H1 (cell line): ENCODE data around the gene SPACA4. TPM values are rescaled to one million over a fixed set of nuclear protein-coding genes. Genes with fewer than 3 reads are reported as not detected.

Source experiments
- CTCF ChIA-PET: fragments of 300-600 bp; sonication (Branson Sonifier 250); formaldehyde crosslinking; loops from one replicate; lab custom pipeline; 2021; ENCODE audit not compliant: partially characterized antibody; lab: Charles Lee
- POLR2A ChIA-PET: fragments of 300-600 bp; sonication (Branson Sonifier 250); formaldehyde crosslinking; loops from one replicate; lab custom pipeline; 2021; ENCODE audit warnings: inconsistent platforms; ENCODE audit not compliant: partially characterized antibody; lab: Charles Lee
- DNase-seq, 2 experiments: peaks; one replicate each; pipeline versions ENCODE4 v3.0.0 to v3.0.0-alpha.2; 2010 to 2022; ENCODE audit warnings: low spot score in 2 of 2, low read depth in 1 of 2, mixed read lengths in 1 of 2
- FAIRE-seq: peaks from 2 replicates; lab custom pipeline; 2011; peaks lifted over from hg19 to GRCh38; lab: Jason Lieb, UNC
- H2AFZ ChIP-seq: 2 replicates; pipeline ENCODE4 v1.8.1; 2012; ENCODE audit warnings: low read length, inconsistent platforms
- H2AK5ac ChIP-seq: 2 replicates; pipeline ENCODE4 v1.6.1; 2013; ENCODE audit warnings: low read depth, low read length
- H2BK120ac ChIP-seq: replicated peaks from 2 replicates; pipeline ENCODE3; 2013; ENCODE audit warnings: low read depth, low read length, inconsistent platforms
- H2BK12ac ChIP-seq: 2 replicates; pipeline ENCODE4 v1.6.1; 2013; ENCODE audit warnings: low read depth, low read length
- H2BK15ac ChIP-seq: 2 replicates; pipeline ENCODE4 v1.6.1; 2013; ENCODE audit warnings: low read length
- H2BK20ac ChIP-seq: 2 replicates; pipeline ENCODE4 v1.6.1; 2013; ENCODE audit warnings: low read length
- H2BK5ac ChIP-seq: 2 replicates; pipeline ENCODE4 v1.6.1; 2013; ENCODE audit warnings: low read depth, low read length
- H3K14ac ChIP-seq: 2 replicates; pipeline ENCODE4 v1.6.1; 2013; ENCODE audit warnings: inconsistent platforms; ENCODE audit not compliant: insufficient read length
- H3K18ac ChIP-seq: 2 replicates; pipeline ENCODE4 v1.6.1; 2013; ENCODE audit warnings: low read length; ENCODE audit errors: extremely low read depth
- H3K23ac ChIP-seq: 2 replicates; pipeline ENCODE4 v1.6.1; 2013; ENCODE audit warnings: inconsistent platforms; ENCODE audit not compliant: insufficient read length
- H3K23me2 ChIP-seq: 2 replicates; pipeline ENCODE4 v1.6.1; 2013; ENCODE audit warnings: low read depth, low read length
- H3K27ac ChIP-seq: 2 replicates; pipeline ENCODE4 v1.6.1; 2011; ENCODE audit warnings: low read depth, low read length, inconsistent platforms
- H3K27me3 ChIP-seq, 4 experiments: replicated peaks in 1 of 4; 1 replicate in 1 of 4; 2 replicates in 3 of 4; pipeline versions ENCODE4 v1.6.1 to v1.8.1; 2011 to 2013; ENCODE audit warnings: low read length in 3 of 4, mild to moderate bottlenecking in 3 of 4, inconsistent platforms in 2 of 4, mixed read lengths in 2 of 4, moderate library complexity in 1 of 4; ENCODE audit not compliant: control insufficient read depth in 3 of 4, insufficient read depth in 3 of 4; ENCODE audit errors: extremely low read depth in 1 of 4
- H3K36me3 ChIP-seq, 4 experiments: 2 replicates each; pipeline versions ENCODE4 v1.6.1 to v1.8.1; 2011 to 2013; ENCODE audit warnings: mild to moderate bottlenecking in 4 of 4, low read length in 3 of 4, moderate library complexity in 2 of 4, control low read depth in 1 of 4, inconsistent platforms in 1 of 4; ENCODE audit not compliant: insufficient read depth in 4 of 4, control insufficient read depth in 2 of 4
- H3K4ac ChIP-seq: replicated peaks from 2 replicates; pipeline ENCODE3; 2013; ENCODE audit warnings: low read length, low read depth, mixed read lengths, inconsistent platforms; ENCODE audit not compliant: insufficient read length
- H3K4me1 ChIP-seq, 4 experiments: replicated peaks in 1 of 4; 1 replicate in 1 of 4; 2 replicates in 3 of 4; pipeline versions ENCODE4 v1.6.1 to v1.8.1; 2011 to 2013; ENCODE audit warnings: low read length in 3 of 4, inconsistent platforms in 2 of 4, mixed read lengths in 1 of 4; ENCODE audit not compliant: insufficient read depth in 4 of 4, control insufficient read depth in 3 of 4
- H3K4me2 ChIP-seq, 2 experiments: 2 replicates each; pipeline versions ENCODE4 v1.6.1 to v1.8.1; 2011 to 2013; ENCODE audit warnings: low read depth in 2 of 2, low read length in 2 of 2, control low read depth in 1 of 2, inconsistent platforms in 1 of 2, mild to moderate bottlenecking in 1 of 2; ENCODE audit not compliant: insufficient read depth in 1 of 2
- H3K4me3 ChIP-seq, 4 experiments: fragments of 200-600, 300-600 bp in 1 of 4; sonication (generic), shearing (Covaris generic), sonication (Bioruptor Twin) in 1 of 4; 2 replicates each; pipeline versions ENCODE4 v1.5.1 to v1.8.1; 2011 to 2016; ENCODE audit warnings: low read length in 4 of 4, low read depth in 3 of 4, control low read depth in 2 of 4, inconsistent platforms in 2 of 4, mild to moderate bottlenecking in 2 of 4, mixed read lengths in 1 of 4, moderate library complexity in 1 of 4; ENCODE audit not compliant: insufficient read depth in 2 of 4; ENCODE audit errors: extremely low read depth in 1 of 4
- H3K56ac ChIP-seq: replicated peaks from 2 replicates; pipeline ENCODE3; 2013; ENCODE audit warnings: low read depth, mild to moderate bottlenecking, mixed read lengths, low read length, inconsistent platforms; ENCODE audit not compliant: insufficient read length
- H3K79me1 ChIP-seq: 2 replicates; pipeline ENCODE4 v1.6.1; 2013; ENCODE audit warnings: low read depth, low read length, control low read depth
- H3K79me2 ChIP-seq, 2 experiments: 2 replicates each; pipeline versions ENCODE4 v1.6.1 to v1.8.1; 2012 to 2013; ENCODE audit warnings: low read length in 2 of 2, mild to moderate bottlenecking in 2 of 2, inconsistent platforms in 1 of 2; ENCODE audit not compliant: insufficient read depth in 2 of 2, control insufficient read depth in 1 of 2
- H3K9ac ChIP-seq, 4 experiments: replicated peaks in 1 of 4; 1 replicate in 1 of 4; 2 replicates in 3 of 4; pipeline versions ENCODE4 v1.6.1 to v1.8.1; 2011 to 2013; ENCODE audit warnings: low read depth in 3 of 4, low read length in 3 of 4, control low read depth in 2 of 4, mild to moderate bottlenecking in 2 of 4, moderate library complexity in 2 of 4, inconsistent platforms in 1 of 4; ENCODE audit errors: extremely low read depth in 1 of 4
- H3K9me3 ChIP-seq, 2 experiments: 2 replicates each; pipeline versions ENCODE4 v1.6.1 to v1.8.1; 2012 to 2013; ENCODE audit warnings: mild to moderate bottlenecking in 2 of 2, moderate library complexity in 2 of 2, control low read depth in 1 of 2, inconsistent platforms in 1 of 2, low read depth in 1 of 2, low read length in 1 of 2, mixed read lengths in 1 of 2; ENCODE audit not compliant: insufficient read depth in 2 of 2
- H4K20me1 ChIP-seq, 2 experiments: replicated peaks in 1 of 2; 2 replicates each; pipeline versions ENCODE3 to v1.8.1; 2011 to 2013; ENCODE audit warnings: inconsistent platforms in 2 of 2, low read length in 2 of 2, mild to moderate bottlenecking in 1 of 2; ENCODE audit not compliant: insufficient read depth in 2 of 2, control insufficient read depth in 1 of 2
- H4K5ac ChIP-seq: 2 replicates; pipeline ENCODE4 v1.6.1; 2013; ENCODE audit warnings: low read length, low read depth, mixed read lengths, inconsistent platforms; ENCODE audit not compliant: insufficient read length
- H4K8ac ChIP-seq: 2 replicates; pipeline ENCODE4 v1.8.0; 2013; ENCODE audit warnings: mild to moderate bottlenecking, moderate library complexity, low read length, inconsistent platforms; ENCODE audit not compliant: insufficient read depth; ENCODE audit errors: extremely low read depth
- H4K91ac ChIP-seq: replicated peaks from 2 replicates; pipeline ENCODE3; 2013; ENCODE audit warnings: low read length, mixed read lengths, inconsistent platforms; ENCODE audit not compliant: insufficient read length
- ASH2L ChIP-seq: fragments of 200-600, 300-600 bp; sonication (generic); IDR thresholded peaks from one replicate; pipeline ENCODE4 v1.7.1; 2017; ENCODE audit warnings: low read length
- BCL11A ChIP-seq, 2 experiments: IDR thresholded peaks; one replicate each; pipeline ENCODE4 v1.6.1; 2011; ENCODE audit warnings: low read depth in 2 of 2, low read length in 2 of 2, mild to moderate bottlenecking in 2 of 2
- CHD1 ChIP-seq: IDR thresholded peaks from 2 replicates; pipeline ENCODE4 v1.6.1; 2012; ENCODE audit warnings: low read depth, low read length, improper control_type of control experiment
- CHD2 ChIP-seq: IDR thresholded peaks from 2 replicates; pipeline ENCODE4 v1.6.1; 2012; ENCODE audit warnings: low read length, improper control_type of control experiment
- CREB1 ChIP-seq: IDR thresholded peaks from 2 replicates; pipeline ENCODE4 v1.6.1; 2012; ENCODE audit warnings: inconsistent platforms
- EGR1 ChIP-seq: IDR thresholded peaks from 2 replicates; pipeline ENCODE4 v1.6.1; 2011; ENCODE audit warnings: low read depth, low read length, borderline replicate concordance
- GTF2F1 ChIP-seq: IDR thresholded peaks from 2 replicates; pipeline ENCODE4 v1.6.1; 2012; ENCODE audit warnings: low read depth, low read length, improper control_type of control experiment, borderline replicate concordance
- KDM1A ChIP-seq: fragments of 200-600, 300-600 bp; sonication (generic); IDR thresholded peaks from 2 replicates; pipeline ENCODE4 v1.7.1; 2016; ENCODE audit warnings: mild to moderate bottlenecking, low read length, borderline replicate concordance
- RBBP5 ChIP-seq: IDR thresholded peaks from 2 replicates; pipeline ENCODE4 v1.7.1; 2012; ENCODE audit warnings: low read depth, mild to moderate bottlenecking, inconsistent platforms, low read length, moderate library complexity, borderline replicate concordance
- SP4 ChIP-seq: IDR thresholded peaks from 2 replicates; pipeline ENCODE4 v1.6.1; 2012; ENCODE audit warnings: low read length, inconsistent platforms
- TBP ChIP-seq: IDR thresholded peaks from 2 replicates; pipeline ENCODE4 v1.6.1; 2011; ENCODE audit warnings: low read depth, low read length, improper control_type of control experiment
- TEAD4 ChIP-seq: IDR thresholded peaks from 2 replicates; pipeline ENCODE4 v1.6.1; 2012; ENCODE audit warnings: low read depth, low read length, inconsistent platforms, mixed read lengths
- WGBS, 2 experiments: shearing (Covaris generic) in 1 of 2; methylation state at CpG; one replicate each; pipeline versions ENCODE4 v1.1.6 to v1.1.7; 2013 to 2015; ENCODE audit warnings: low lambda C conversion rate in 2 of 2, mixed read lengths in 2 of 2, inconsistent platforms in 1 of 2, low coverage in 1 of 2, missing lambda C conversion rate in 1 of 2; ENCODE audit not compliant: insufficient replicate concordance in 2 of 2, insufficient coverage in 1 of 2, insufficient read length in 1 of 2; ENCODE audit errors: extremely low coverage in 1 of 2, missing lambda C conversion rate in 1 of 2; 5-methylcytosine and 5-hydroxymethylcytosine counted together
- polyA plus RNA-seq, 7 experiments: library from polyadenylated mRNA; depleted of rRNA in 3 of 7; stranded (reverse) in 5 of 7; unstranded in 2 of 7; fragments of >200 nt in 5 of 7; fragments of 200-250 nt in 2 of 7; gene quantifications; 1 replicate in 5 of 7; 2 replicates in 1 of 7; 4 replicates in 1 of 7; pipeline versions ENCODE4 v1.2.1 to v1.2.3, GENCODE V29; 2011 to 2013; ENCODE audit warnings: missing spikeins in 2 of 7, mixed read lengths in 2 of 7
- total RNA-seq: library from RNA; stranded (reverse); fragmentation: NEBNext Ultra II Directional; extraction: Animal tissue kit (Norgen Biotek cat#: 25700); gene quantifications from 2 replicates; pipeline ENCODE4 v1.2.1, GENCODE V29; 2021
- TF ChIP-seq, protein P1 (sequence below): IDR thresholded peaks from 2 replicates; pipeline ENCODE4 v1.6.1; 2012; ENCODE audit warnings: inconsistent platforms

Gene SPACA4
- total and polyA plus RNA-seq, 2 of the 8 experiments (the other 6 are each of a cell fraction or from before 2014, with no cell fraction given) = not detected

DNA sequence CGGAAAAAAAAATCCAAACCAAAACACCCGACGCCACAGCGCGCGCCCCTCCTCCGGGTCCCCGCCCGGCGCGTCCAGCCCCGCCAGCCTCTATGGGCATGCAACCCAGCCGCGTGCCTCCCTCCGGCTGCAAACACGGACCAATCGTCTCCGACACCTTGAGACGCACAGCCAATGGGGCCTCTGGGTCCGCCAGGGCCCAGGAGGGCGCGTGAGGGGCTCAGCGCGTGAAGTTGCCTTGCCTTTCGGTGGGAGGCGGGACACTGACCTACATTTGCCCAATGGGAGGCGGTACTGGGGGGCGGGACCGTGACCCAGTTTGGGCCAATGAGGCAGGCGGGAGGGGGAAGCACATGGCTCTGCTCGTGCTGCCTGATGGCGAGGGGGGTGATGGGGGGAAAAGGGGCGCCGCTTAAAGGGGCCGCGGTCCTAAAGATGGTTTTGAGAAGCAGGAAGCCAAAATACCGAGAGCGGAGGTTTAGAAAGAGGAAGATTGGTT, 31.0 kb downstream of the SPACA4 start:
- H3K9ac ChIP-seq = peak overlapping the region in 3 of 4 experiments; percentile 64 to 72 (median 66); a peak in 6 of 7 replicates
- H4K91ac ChIP-seq = peak overlapping the region; percentile 17
- peaks cover 0 to 2% (median 0%) of the 10 kb centered on the region in 4 experiments; a peak in 2 of 7 replicates for H3K27me3 ChIP-seq
- CTCF ChIA-PET = interaction anchor here (0.6 to 1.1 kb wide), 3 partner anchors 82 to 275 kb away, joined by 3 to 5 read pairs (median 3); partner anchors contain the start of gene MAMSTR
- H3K4ac ChIP-seq = no peak overlapping the region
- H3K23ac ChIP-seq = no peak overlapping the region
- H3K23me2 ChIP-seq = peaks cover 25% of the 10 kb centered on the region
- peak overlapping the region; percentile 89 for H3K27ac ChIP-seq
- no peaks in the 10 kb centered on the region for H3K79me1 ChIP-seq
- H2BK12ac ChIP-seq = no peak overlapping the region; the same call in 1 of the 2 replicates
- H4K8ac ChIP-seq = no peak overlapping the region
- H2BK120ac ChIP-seq = no peak overlapping the region
- POLR2A ChIA-PET = interaction anchor here (0.7 to 30.9 kb wide), 7 partner anchors 8 to 327 kb away, joined by 3 to 788 read pairs (median 4); partner anchors contain the start of genes CA11, FAM83E, RPL18 and SPACA4
- FAIRE-seq (no peak), DNase-seq (peak; percentile 97)
- H3K14ac ChIP-seq = no peak overlapping the region
- peak overlapping the region; percentile 93 for H3K18ac ChIP-seq
- H3K9me3 ChIP-seq = no peaks in the 10 kb centered on the region
- no peak overlapping the region for H2BK15ac ChIP-seq
- no peaks in the 10 kb centered on the region for H3K79me2 ChIP-seq
- H3K56ac ChIP-seq = peak overlapping the region; percentile 18
- H2BK5ac ChIP-seq = peak overlapping the region; percentile 95
- 0% methylated on average over 36 of the region's 38 CpGs; no CpG with 5 or more reads in 1 of the 2 experiments for WGBS, 2 experiments
- no peak overlapping the region for H2BK20ac ChIP-seq
- H4K5ac ChIP-seq = peak overlapping the region; percentile 24
- H4K20me1 ChIP-seq = no peaks in the 10 kb centered on the region
- peak overlapping the region; percentile 58 to 74 (median 68) for H3K4me3 ChIP-seq
- no peak overlapping the region for H2AK5ac ChIP-seq
- peak overlapping the region; percentile 94 to 95 for H3K4me2 ChIP-seq
- H3K36me3 ChIP-seq = no peaks in the 10 kb centered on the region
- no peak overlapping the region for H2AFZ ChIP-seq
- peaks cover 9 to 28% (median 19%) of the 10 kb centered on the region in 4 experiments for H3K4me1 ChIP-seq
- TF ChIP-seq GTF2F1 (peak; percentile 41; the same call in 1 of the 2 replicates), CHD2 (peak; percentile 72), TEAD4 (no peak), BCL11A (IDR thresholded peaks at IDR 0.05; ENCODE audit: low read depth in 2 of 2, low read length in 2 of 2) (no peak), TBP (peak; percentile 9; the same call in 1 of the 2 replicates), CHD1 (no peak), CREB1 (peak; percentile 66), SP4 (peak; percentile 61; the same call in 1 of the 2 replicates), KDM1A (no peak; the same call in 1 of the 2 replicates), EGR1 (no peak), ASH2L (no peak), RBBP5 (no peak)
- TF ChIP-seq, protein P1, sequence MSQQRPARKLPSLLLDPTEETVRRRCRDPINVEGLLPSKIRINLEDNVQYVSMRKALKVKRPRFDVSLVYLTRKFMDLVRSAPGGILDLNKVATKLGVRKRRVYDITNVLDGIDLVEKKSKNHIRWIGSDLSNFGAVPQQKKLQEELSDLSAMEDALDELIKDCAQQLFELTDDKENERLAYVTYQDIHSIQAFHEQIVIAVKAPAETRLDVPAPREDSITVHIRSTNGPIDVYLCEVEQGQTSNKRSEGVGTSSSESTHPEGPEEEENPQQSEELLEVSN = peak; percentile 99
